AG04449 (cell line): ENCODE measurements around the gene PRKG1.

Source experiments
- CTCF ChIA-PET: fragments of 350-600 bp; formaldehyde crosslinking; extraction: SDS; loops from one replicate; lab custom pipeline; 2021; ENCODE audit warnings: antibody characterized with exemption; lab: Yijun Ruan, JAX
- POLR2A ChIA-PET: fragments of 400-600, 350-600 bp; formaldehyde crosslinking; extraction: SDS; loops from one replicate; lab custom pipeline; 2020; ENCODE audit warnings: antibody characterized with exemption, inconsistent platforms; lab: Yijun Ruan, JAX
- DNase-seq: peaks from one replicate; pipeline ENCODE4 v3.0.0-alpha.2; 2010; ENCODE audit warnings: low read depth, low spot score
- H3K4me3 ChIP-seq: 2 replicates; pipeline ENCODE4 v1.5.1; 2011; ENCODE audit warnings: low read depth, mild to moderate bottlenecking, control low read depth, low read length
- CTCF ChIP-seq: IDR thresholded peaks from one replicate; pipeline ENCODE4 v1.5.1; 2011; ENCODE audit warnings: mild to moderate bottlenecking, moderate library complexity, low read length, control low read depth, inconsistent platforms; ENCODE audit not compliant: insufficient read depth; ENCODE audit errors: missing control alignments

The PRKG1 gene

GRCh38 chr10:52108236-52108635 lies 1033.9 kb downstream of the PRKG1 start:
- no peak overlapping the region for H3K4me3 ChIP-seq
- ChIA-PET POLR2A (no interaction called here), CTCF (no interaction called here)
- no peak for TF ChIP-seq CTCF
- DNase-seq: no peak

- ChIA-PET POLR2A (no interaction called here), CTCF (no interaction called here)
- DNase-seq: no peak
- H3K4me3 ChIP-seq: no peak overlapping the region
- TF ChIP-seq CTCF: no peak
These were observed 1036.3 kb downstream of the PRKG1 start for GRCh38 chr10:52110576-52110975.

- no peak for DNase-seq
- no peak overlapping the region for H3K4me3 ChIP-seq
- ChIA-PET POLR2A (no interaction called here), CTCF (no interaction called here)
- TF ChIP-seq CTCF: no peak
These were observed 1037.0 kb downstream of the PRKG1 start for GRCh38 chr10:52111101-52111891.

GRCh38 chr10:52115823-52116222 lies 1041.5 kb downstream of the PRKG1 start:
- CTCF ChIA-PET: no interaction called here
- no peak overlapping the region for H3K4me3 ChIP-seq
- no peak for TF ChIP-seq CTCF
- DNase-seq: no peak
- POLR2A ChIA-PET: no interaction called here

- ChIA-PET CTCF (no interaction called here), POLR2A (no interaction called here)
- TF ChIP-seq CTCF: no peak
- DNase-seq: no peak
- H3K4me3 ChIP-seq: no peak overlapping the region
These were observed 1045.2 kb downstream of the PRKG1 start for GRCh38 chr10:52119507-52119906.

- peak; percentile 28 for DNase-seq
- CTCF ChIA-PET: no interaction called here
- TF ChIP-seq CTCF: no peak
- POLR2A ChIA-PET: no interaction called here
- H3K4me3 ChIP-seq: no peak overlapping the region
These were observed 1047.4 kb downstream of the PRKG1 start for GRCh38 chr10:52121688-52122087.
